HL-60 (cell line): ENCODE measurements around the gene CDY1B.
"Not testable (repeated sequence)": the region's sequence is repeated elsewhere in the genome, so short reads cannot be mapped to it uniquely, and the experiment has no call there.

Experiments used
- DNase-seq, 2 experiments: peaks; one replicate each; pipeline ENCODE4 v3.0.0-alpha.2; 2010 to 2020; ENCODE audit warnings: low read depth in 1 of 2, low spot score in 1 of 2
- H3K27ac ChIP-seq: fragments of 250-450 bp; sonication (Bioruptor Pico); replicated peaks from 2 replicates; pipeline ENCODE4 v1.5.1; 2020; ENCODE audit warnings: mild to moderate bottlenecking, moderate library complexity
- H3K27me3 ChIP-seq: fragments of 250-450 bp; sonication (Bioruptor Pico); 2 replicates; pipeline ENCODE4 v1.5.1; 2021; ENCODE audit warnings: mild to moderate bottlenecking, moderate library complexity; ENCODE audit not compliant: insufficient read depth, poor library complexity, severe bottlenecking
- H3K4me3 ChIP-seq: replicated peaks from 2 replicates; pipeline ENCODE4 v1.5.1; 2011; ENCODE audit warnings: mild to moderate bottlenecking, control low read depth, low read length; ENCODE audit not compliant: insufficient read depth
- long read RNA-seq: library from polyadenylated mRNA; unstranded; transcript quantifications from one replicate; pipeline ENCODE4 v2.0.0, GENCODE V29; 2020

CDY1B gene
- long read RNA-seq = 0 reads

GRCh38 chrY:24047919-24048318, at the start of gene CDY1B:
TSS of gene CDY1B (minus strand) at chrY:24048019. CDS start at chrY:24047688, 331 bp downstream.
- not testable (repeated sequence) for H3K27me3 ChIP-seq, H3K27ac ChIP-seq, H3K4me3 ChIP-seq, DNase-seq

GRCh38 chrY:24049525-24049924, 1.7 kb upstream of the CDY1B start:
- DNase-seq, H3K27ac ChIP-seq, H3K27me3 ChIP-seq, H3K4me3 ChIP-seq: not testable (repeated sequence)

- not testable (repeated sequence) for H3K27ac ChIP-seq, H3K27me3 ChIP-seq
Observed at GRCh38 chrY:24043209-24043608, 4.6 kb downstream of the CDY1B start.

GRCh38 chrY:24039008-24039718, 8.7 kb downstream of the CDY1B start:
- not testable (repeated sequence) for DNase-seq, H3K4me3 ChIP-seq, H3K27me3 ChIP-seq, H3K27ac ChIP-seq

More at GRCh38 chrY:24043209-24043608, 4.6 kb downstream of the CDY1B start:
- DNase-seq, H3K4me3 ChIP-seq: not testable (repeated sequence)

GRCh38 chrY:24026212-24027103, 21.4 kb downstream of the CDY1B start:
- not testable (repeated sequence) for DNase-seq

More at GRCh38 chrY:24026212-24027103, 21.4 kb downstream of the CDY1B start:
- H3K27me3 ChIP-seq, H3K4me3 ChIP-seq, H3K27ac ChIP-seq: not testable (repeated sequence)
